Activated CD8-positive, alpha-beta T cell treated with anti-CD3 and anti-CD28 coated beads for 36 hours (primary cell): Measurements from ENCODE around the gene PLXNC1. TPM values are rescaled to one million over a fixed set of nuclear protein-coding genes. Genes with fewer than 3 reads are reported as not detected.

Experiments used
- ATAC-seq: fragments of 200-7000 bp; cut with Tn5 transposase; one replicate; pipeline ENCODE4 v1.10.0; 2021; ENCODE audit warnings: mild to moderate bottlenecking, moderate library complexity
- CTCF ChIA-PET: fragments of 350-600 bp; sonication (Branson Sonifier 250); formaldehyde crosslinking; loops from one replicate; lab custom pipeline; 2021; ENCODE audit warnings: antibody characterized with exemption; lab: Charles Lee
- POLR2A ChIA-PET: fragments of 350-600 bp; sonication (Branson Sonifier 250); formaldehyde crosslinking; loops from one replicate; lab custom pipeline; 2021; ENCODE audit warnings: antibody characterized with exemption; lab: Charles Lee
- DNase-seq: peaks from one replicate; pipeline ENCODE4 v3.0.0-alpha.2; 2020
- H3K27ac Mint-ChIP-seq: one replicate; pipeline ENCODE4 v1.8.0; 2021; ENCODE audit warnings: mild to moderate bottlenecking, mixed read lengths
- H3K27me3 Mint-ChIP-seq: one replicate; pipeline ENCODE4 v1.8.0; 2021; ENCODE audit warnings: mixed read lengths
- H3K36me3 Mint-ChIP-seq: one replicate; pipeline ENCODE4 v1.8.0; 2021; ENCODE audit warnings: low read depth, mixed read lengths
- H3K4me1 Mint-ChIP-seq: one replicate; pipeline ENCODE4 v1.8.0; 2021; ENCODE audit warnings: low read depth, mixed read lengths
- H3K4me3 Mint-ChIP-seq: one replicate; pipeline ENCODE4 v1.8.0; 2021; ENCODE audit warnings: mild to moderate bottlenecking, moderate library complexity, mixed read lengths
- H3K9me3 Mint-ChIP-seq: one replicate; pipeline ENCODE4 v1.8.0; 2021; ENCODE audit warnings: mixed read lengths
- intact Hi-C: fragments of 100-400 bp; cut with micrococcal nuclease; formaldehyde crosslinking; loops from one replicate; pipeline ENCODE4 v1.10.0; 2022
- total RNA-seq, 2 experiments: library from RNA; stranded (reverse); gene quantifications; one replicate each; pipeline ENCODE4 v1.2.3, GENCODE V29; 2021
- TF ChIP-seq, protein P1 (sequence below): fragments of 200-600 bp; IDR thresholded peaks from one replicate; pipeline ENCODE4 v1.8.0; 2022; ENCODE audit warnings: antibody characterized with exemption, mild to moderate bottlenecking

Gene PLXNC1
- total RNA-seq, 2 experiments from 2014 or later: 8.8 to 9.5 TPM

DNA sequence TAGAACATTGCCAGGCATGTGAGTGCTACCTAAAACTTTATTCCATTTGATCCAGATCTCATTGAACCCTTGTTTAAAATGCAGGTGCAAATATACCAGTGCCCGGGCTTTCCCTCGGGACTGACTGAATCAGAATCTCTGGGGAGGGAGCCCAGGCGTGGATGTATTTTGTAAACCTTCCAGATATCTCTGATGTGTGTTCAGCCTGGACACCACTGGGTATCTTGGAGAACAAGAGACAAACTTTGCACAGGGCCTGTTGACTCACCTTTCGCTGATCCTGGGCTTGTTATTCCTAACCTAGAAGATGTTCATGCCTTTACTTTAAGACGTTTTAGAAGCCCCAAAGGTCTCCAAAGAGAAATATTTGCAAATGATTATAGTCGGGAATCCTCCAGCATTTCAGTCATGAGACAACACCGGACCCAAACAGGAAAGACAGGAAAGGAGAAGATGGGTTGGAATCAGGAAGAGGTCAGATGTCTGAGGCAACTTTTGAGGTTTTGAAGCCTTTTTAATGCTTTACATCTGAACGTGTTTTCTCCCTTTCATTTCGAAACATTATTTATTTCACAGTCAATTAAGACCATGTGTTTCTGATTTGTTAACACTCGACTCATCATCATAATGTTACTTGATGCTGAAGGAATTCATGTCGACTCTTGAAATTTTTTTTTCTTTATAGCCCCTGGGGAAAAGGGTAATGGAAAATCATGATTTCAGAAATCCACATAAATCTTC, 118.6 kb downstream of the PLXNC1 start:
- ChIA-PET CTCF (no interaction called here), POLR2A (no interaction called here)
- Mint-ChIP-seq H3K9me3 (no peaks in the 10 kb centered on the region), H3K4me1 (peaks cover 76% of the 10 kb centered on the region), H3K27me3 (no peaks in the 10 kb centered on the region), H3K27ac (no peak overlapping the region), H3K4me3 (no peak overlapping the region), H3K36me3 (peaks cover 30% of the 10 kb centered on the region)
- intact Hi-C loops: loop anchor here (10.0 kb wide), 1 partner anchor 92 kb away; no protein-coding TSS in a partner anchor
- TF ChIP-seq, protein P1, sequence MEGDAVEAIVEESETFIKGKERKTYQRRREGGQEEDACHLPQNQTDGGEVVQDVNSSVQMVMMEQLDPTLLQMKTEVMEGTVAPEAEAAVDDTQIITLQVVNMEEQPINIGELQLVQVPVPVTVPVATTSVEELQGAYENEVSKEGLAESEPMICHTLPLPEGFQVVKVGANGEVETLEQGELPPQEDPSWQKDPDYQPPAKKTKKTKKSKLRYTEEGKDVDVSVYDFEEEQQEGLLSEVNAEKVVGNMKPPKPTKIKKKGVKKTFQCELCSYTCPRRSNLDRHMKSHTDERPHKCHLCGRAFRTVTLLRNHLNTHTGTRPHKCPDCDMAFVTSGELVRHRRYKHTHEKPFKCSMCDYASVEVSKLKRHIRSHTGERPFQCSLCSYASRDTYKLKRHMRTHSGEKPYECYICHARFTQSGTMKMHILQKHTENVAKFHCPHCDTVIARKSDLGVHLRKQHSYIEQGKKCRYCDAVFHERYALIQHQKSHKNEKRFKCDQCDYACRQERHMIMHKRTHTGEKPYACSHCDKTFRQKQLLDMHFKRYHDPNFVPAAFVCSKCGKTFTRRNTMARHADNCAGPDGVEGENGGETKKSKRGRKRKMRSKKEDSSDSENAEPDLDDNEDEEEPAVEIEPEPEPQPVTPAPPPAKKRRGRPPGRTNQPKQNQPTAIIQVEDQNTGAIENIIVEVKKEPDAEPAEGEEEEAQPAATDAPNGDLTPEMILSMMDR: no peak
- DNase-seq: no peak
- ATAC-seq: no peak

DNA sequence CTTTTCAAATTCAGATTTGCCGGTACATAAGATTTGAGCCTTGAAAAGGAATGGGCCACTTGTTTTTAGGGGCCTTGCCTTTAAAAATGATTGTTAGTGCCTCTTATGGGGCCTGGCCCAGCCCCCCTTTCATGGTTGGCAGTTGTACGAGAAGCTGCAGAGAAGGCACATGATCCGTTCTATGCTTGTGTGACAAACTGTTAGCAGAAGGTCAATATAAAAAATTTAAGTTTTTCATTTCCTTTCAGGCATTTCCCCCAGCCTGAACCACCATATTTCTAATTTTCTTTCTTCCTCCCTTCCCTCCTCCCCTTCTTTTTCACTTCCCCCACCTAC, 119.1 kb downstream of the PLXNC1 start:
- TF ChIP-seq, protein P1: no peak
- DNase-seq: peak; percentile 37
- H3K36me3 Mint-ChIP-seq: peaks cover 31% of the 10 kb centered on the region
- no peaks in the 10 kb centered on the region for H3K9me3 Mint-ChIP-seq
- no peak overlapping the region for H3K27ac Mint-ChIP-seq
- H3K4me3 Mint-ChIP-seq: no peak overlapping the region
- ChIA-PET POLR2A (no interaction called here), CTCF (no interaction called here)
- ATAC-seq: no peak
- intact Hi-C loops: loop anchor here (10.0 kb wide), 1 partner anchor 93 kb away; no protein-coding TSS in a partner anchor
- H3K27me3 Mint-ChIP-seq: no peaks in the 10 kb centered on the region
- peaks cover 72% of the 10 kb centered on the region for H3K4me1 Mint-ChIP-seq

DNA sequence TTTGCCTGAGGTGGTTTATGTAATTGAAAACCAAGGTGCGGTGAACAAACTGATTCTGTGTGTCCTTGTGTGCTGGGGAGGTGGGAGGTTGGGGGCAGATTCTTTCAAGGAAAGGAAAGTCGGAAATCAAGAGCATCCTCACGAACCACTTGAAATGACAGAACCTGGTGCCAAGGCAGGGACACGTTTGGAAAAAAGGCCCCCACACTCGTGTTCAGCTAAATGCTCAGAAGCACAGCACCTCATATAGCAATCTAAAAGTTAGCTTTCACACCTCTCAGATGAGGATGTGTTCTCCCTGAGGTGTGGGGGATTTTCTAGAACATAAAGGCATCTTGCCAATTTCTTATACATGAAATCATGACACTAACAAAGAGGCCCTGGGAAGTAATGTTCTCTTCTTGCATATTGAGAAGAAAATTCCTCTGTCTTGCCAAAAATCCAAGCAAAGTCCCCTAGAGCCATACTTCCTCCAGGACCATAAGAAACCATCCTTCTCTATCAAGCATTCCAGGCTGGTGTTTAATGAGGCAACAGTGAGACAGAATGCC, 119.6 kb downstream of the PLXNC1 start:
- DNase-seq: no peak
- no peak overlapping the region for H3K4me3 Mint-ChIP-seq
- peaks cover 67% of the 10 kb centered on the region for H3K4me1 Mint-ChIP-seq
- H3K36me3 Mint-ChIP-seq: peaks cover 31% of the 10 kb centered on the region
- ATAC-seq: no peak
- TF ChIP-seq, protein P1: no peak
- intact Hi-C loops: loop anchor here (10.0 kb wide), 1 partner anchor 93 kb away; no protein-coding TSS in a partner anchor
- CTCF ChIA-PET: no interaction called here
- H3K9me3 Mint-ChIP-seq: no peaks in the 10 kb centered on the region
- H3K27ac Mint-ChIP-seq: no peak overlapping the region
- POLR2A ChIA-PET: no interaction called here
- no peaks in the 10 kb centered on the region for H3K27me3 Mint-ChIP-seq

DNA sequence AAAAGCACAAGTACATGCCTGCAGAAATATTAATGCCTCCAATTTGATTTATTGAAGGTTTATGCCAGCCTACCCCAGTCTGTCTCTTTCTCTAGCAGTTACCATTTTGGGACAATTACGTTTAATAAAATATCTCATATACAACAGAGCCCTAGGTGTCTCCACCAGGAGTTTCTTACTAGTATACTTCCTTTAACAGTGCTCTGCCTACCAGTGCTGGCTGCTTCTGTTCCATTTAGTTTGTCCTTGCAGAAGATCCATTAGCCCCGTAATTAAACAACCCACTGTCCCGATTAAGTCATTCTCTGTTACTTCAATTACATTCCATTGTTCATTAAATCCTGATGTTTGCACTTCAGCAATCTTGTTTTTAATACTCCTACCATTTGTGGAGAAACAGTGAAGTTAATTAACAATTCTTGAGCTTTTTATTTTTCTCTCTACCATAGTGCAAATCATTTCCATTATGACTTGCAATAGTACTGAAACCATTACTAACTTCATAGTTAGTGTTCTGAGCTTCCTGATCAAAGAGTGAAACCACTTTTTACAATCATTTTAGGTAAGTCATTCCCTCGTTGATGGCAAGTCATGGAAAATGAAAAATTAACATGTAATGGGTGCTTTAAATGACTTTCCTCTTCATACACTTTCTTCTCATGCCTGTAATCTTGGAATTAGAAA, 121.1 kb downstream of the PLXNC1 start:
- intact Hi-C loops: loop anchor here (10.0 kb wide), 1 partner anchor 95 kb away; no protein-coding TSS in a partner anchor
- DNase-seq: no peak
- TF ChIP-seq, protein P1: no peak
- Mint-ChIP-seq H3K4me3 (no peak overlapping the region), H3K27me3 (no peaks in the 10 kb centered on the region), H3K27ac (peak overlapping the region; percentile 56), H3K4me1 (peaks cover 55% of the 10 kb centered on the region), H3K9me3 (no peaks in the 10 kb centered on the region), H3K36me3 (peaks cover 29% of the 10 kb centered on the region)
- ChIA-PET POLR2A (interaction anchor here (0.8 to 3.8 kb wide), 8 partner anchors 7 to 120 kb away, joined by 3 to 12 read pairs (median 4); no protein-coding TSS in a partner anchor), CTCF (interaction anchor here (0.7 to 1.6 kb wide), 6 partner anchors 13 to 190 kb away, joined by 3 to 6 read pairs (median 3); partner anchors contain the start of gene CEP83)
- ATAC-seq: peak; percentile 73
